Measurements from ENCODE around the gene OR2J1.
"Not testable (repeated sequence)": the region's sequence is repeated elsewhere in the genome, so short reads cannot be mapped to it uniquely, and the experiment has no call there.

Gene OR2J1
- 0 reads per million in 9 experiments for total RNA-seq

DNA sequence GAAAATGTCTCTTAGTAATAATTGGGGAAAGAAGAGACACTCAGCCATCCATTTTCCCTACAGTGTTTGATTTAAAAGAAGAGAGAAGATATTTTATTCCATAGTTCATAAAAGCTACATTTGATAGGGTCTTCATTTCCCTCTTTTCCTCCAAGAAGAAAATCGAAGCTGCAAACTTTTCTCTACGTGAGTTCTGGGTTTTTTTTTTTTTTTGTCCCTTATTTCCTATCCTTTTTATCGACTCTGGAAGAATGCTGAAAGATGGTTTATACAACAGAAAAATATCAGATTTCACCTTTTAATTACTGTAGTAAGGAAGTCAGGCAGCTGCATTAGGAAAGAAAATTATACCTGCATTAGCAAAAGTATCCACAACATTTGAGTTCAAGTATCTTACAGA is at the start of gene OR2J1:
TSS of gene OR2J1 (plus strand) at position 301 of the 400 bp plus-strand sequence. CDS start 1,453 bp downstream, outside the sequence.
- Mint-ChIP-seq H3K4me1 (ENCODE audit: low read depth in 2 of 2) (no peaks in the 10 kb centered on the region), H3K27me3 (peaks cover 29 to 41% of the 10 kb centered on the region in 2 donors), H3K27ac (no peak within 1 kb of the TSS), H3K9me3 (no peaks in the 10 kb centered on the region), H3K4me3 (no peak within 1 kb of the TSS), H3K36me3 (ENCODE audit: insufficient read depth) (no peaks in the 10 kb centered on the region)
- DNase-seq: no peak
- ATAC-seq (replicated peaks): no peak

DNA sequence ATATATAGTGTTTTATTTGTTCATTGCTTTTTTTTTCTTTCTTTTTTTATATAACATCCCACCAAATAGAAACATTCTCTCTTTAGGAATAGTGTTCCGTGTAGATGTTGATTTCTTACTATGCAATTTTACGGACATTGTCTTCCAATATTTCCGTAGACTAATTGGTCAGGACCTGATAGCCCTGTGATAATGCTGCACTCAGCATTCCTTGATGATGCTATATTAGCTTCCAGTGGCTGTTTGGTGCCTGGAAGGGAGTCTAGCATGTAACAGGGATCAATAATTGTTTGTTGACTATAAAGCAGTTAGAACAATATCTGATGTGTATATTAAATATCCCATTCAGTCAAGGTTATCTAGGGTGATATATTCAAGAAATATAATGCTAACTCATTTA is 47.6 kb upstream of the OR2J1 start:
- Mint-ChIP-seq H3K27me3 (peaks cover 52 to 65% of the 10 kb centered on the region in 2 donors), H3K4me3 (no peak overlapping the region), H3K36me3 (ENCODE audit: insufficient read depth) (no peaks in the 10 kb centered on the region), H3K9me3 (peaks cover 0 to 2% of the 10 kb centered on the region in 2 donors), H3K27ac (no peak overlapping the region), H3K4me1 (ENCODE audit: low read depth in 2 of 2) (no peaks in the 10 kb centered on the region)
- ATAC-seq (replicated peaks) (no peak), DNase-seq (no peak)

DNA sequence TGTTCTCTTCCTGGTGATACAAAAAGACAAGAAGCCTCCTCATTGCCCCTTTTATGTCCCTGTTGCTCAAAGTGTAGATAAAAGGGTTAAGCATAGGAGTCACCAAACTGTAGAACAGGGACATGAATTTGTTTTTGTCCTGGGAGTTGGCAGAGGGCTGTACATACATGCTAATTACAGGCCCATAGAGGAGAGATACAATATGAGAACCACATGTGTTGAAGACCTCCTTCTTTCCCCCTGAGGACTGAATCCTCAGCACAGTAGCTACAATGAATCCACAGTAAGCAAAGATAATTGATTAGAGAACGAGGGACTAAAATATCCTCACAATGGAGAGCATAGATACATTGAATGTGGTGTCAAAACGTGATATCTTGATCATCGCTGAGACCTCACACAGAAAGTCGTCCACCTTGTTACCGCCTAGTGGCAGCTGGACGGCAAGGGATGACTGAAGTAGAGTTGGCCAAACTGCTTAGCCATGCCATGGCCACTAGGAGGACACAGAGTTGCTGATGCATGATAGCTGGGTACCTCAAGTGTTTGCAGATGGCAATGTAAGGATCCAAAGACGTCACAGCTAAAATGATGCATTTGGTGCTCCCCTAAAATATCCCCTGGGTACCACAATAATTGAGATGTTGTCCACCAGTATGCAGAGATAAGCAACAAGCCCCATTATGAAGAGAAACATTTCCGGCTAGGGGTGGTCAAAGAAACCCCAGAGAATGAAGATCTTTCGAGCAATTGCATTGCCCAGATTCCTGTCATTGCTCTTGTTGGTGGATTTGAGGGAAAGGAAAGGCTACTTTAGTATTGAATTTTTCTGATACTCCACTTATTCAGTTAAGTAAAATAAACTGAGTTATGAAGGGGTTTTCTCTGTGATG is 27.2 kb upstream of the OR2J1 start:
- Mint-ChIP-seq H3K27me3 (peaks cover 46 to 64% of the 10 kb centered on the region in 2 donors), H3K27ac (no peak overlapping the region), H3K4me1 (ENCODE audit: low read depth in 2 of 2) (no peaks in the 10 kb centered on the region), H3K9me3 (no peaks in the 10 kb centered on the region), H3K4me3 (no peak overlapping the region), H3K36me3 (ENCODE audit: insufficient read depth) (no peaks in the 10 kb centered on the region)
- ATAC-seq (replicated peaks) (no peak), DNase-seq (peak in 2 of 3 experiments; percentile 1 to 2)

DNA sequence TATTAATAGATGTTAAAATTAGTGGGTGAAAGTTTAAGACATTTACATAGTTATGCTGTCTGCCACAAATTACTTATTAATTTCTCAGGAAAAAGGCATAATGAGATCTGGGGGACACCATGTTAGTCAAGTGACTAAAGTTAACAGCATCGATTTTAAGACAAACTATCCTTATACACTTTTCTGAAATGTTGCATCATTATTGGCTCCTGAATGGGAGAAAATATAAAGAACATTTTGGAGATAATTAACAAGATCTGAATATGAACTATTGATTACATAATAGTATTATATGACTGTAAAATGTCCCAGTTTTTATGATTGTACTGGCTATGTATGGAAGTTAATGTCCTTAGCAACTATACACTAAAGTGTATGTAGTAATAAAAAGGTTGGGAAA is 20.1 kb upstream of the OR2J1 start:
- DNase-seq (no peak), ATAC-seq (replicated peaks) (no peak)
- peaks cover 19 to 26% of the 10 kb centered on the region in 2 donors for H3K27me3 Mint-ChIP-seq
- no peaks in the 10 kb centered on the region for H3K4me1 Mint-ChIP-seq (ENCODE audit: low read depth in 2 of 2)
- no peaks in the 10 kb centered on the region for H3K9me3 Mint-ChIP-seq
- H3K27ac Mint-ChIP-seq: no peak overlapping the region
- no peaks in the 10 kb centered on the region for H3K36me3 Mint-ChIP-seq (ENCODE audit: insufficient read depth)
- H3K4me3 Mint-ChIP-seq: no peak overlapping the region

DNA sequence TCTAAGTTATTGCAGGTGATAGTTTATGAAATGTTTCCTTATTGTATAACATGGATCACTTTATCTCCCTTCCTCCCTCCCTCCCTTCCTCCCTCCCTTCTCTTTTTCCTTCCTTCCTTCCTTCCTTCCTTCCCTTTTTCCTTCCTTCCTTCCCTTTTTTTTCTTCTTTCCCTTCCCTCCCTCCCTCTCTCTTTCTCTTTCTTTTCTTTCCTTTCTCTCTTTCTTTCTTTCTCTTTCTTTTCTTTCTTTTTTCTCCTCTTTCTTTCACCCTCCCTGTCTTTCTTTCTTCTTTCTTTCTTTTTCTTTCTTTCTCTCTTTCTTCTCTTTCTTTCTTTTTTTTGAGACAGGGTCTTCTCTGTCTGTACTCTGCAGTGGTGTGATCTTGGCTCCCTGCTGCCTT is 18.0 kb upstream of the OR2J1 start:
- no peak for ATAC-seq (replicated peaks)
- Mint-ChIP-seq H3K36me3 (ENCODE audit: insufficient read depth) (no peaks in the 10 kb centered on the region), H3K9me3 (no peaks in the 10 kb centered on the region), H3K4me3 (no peak overlapping the region), H3K4me1 (ENCODE audit: low read depth in 2 of 2) (no peaks in the 10 kb centered on the region), H3K27ac (no peak overlapping the region), H3K27me3 (peaks cover 26% of the 10 kb centered on the region in 2 donors)
- no peak for DNase-seq

DNA sequence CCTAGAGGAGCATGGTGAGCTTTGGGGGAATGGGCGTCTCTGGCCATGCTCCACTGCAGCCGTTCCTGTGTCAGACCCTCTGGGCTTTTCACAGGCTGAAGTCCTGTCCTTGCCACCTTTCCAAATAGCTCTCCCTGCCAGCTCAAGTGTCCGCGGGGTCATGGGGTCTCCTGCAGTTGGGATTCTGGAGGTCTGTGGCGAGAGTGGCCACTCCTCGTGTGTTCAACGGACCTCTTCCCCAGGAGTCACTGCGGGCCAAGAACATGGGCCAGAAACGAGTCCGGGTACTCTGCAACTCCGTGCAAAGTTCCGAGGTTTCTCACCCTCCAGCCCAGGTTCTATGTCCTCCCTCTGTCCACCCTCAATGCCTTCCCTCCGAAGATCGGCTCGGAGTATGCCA is 16.8 kb upstream of the OR2J1 start:
- H3K27ac Mint-ChIP-seq: no peak overlapping the region
- H3K9me3 Mint-ChIP-seq: no peaks in the 10 kb centered on the region
- H3K36me3 Mint-ChIP-seq (ENCODE audit: insufficient read depth): peaks cover 3% of the 10 kb centered on the region
- ATAC-seq (replicated peaks): no peak
- no peak for DNase-seq
- H3K4me1 Mint-ChIP-seq (ENCODE audit: low read depth in 2 of 2): no peaks in the 10 kb centered on the region
- H3K27me3 Mint-ChIP-seq: peaks cover 28 to 35% of the 10 kb centered on the region in 2 donors
- no peak overlapping the region for H3K4me3 Mint-ChIP-seq

DNA sequence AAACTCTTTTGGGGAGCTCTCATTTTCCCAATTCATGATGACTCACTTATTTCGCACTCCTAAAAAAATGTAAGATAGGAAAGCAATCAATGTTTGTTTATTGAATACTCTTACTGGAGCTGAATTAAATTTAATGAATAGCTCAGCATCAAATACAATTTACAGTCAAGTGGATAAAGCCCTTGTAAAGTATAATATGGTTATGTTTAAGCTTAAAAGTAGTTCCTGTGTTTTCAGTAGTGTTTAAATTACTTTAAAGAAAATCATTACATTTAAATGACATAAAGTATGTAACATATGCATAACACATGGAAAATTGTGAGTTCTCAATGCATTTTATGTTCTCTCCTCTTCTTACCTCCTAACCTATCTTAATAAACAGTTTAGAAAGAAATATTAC is 12.1 kb upstream of the OR2J1 start, which contains the start of gene OR2B3:
TSS of gene OR2B3 (minus strand) at position 101 of the 400 bp plus-strand sequence. CDS start at position 36, 65 bp downstream.
- H3K27ac Mint-ChIP-seq: no peak within 1 kb of the TSS
- no peaks in the 10 kb centered on the region for H3K4me1 Mint-ChIP-seq (ENCODE audit: low read depth in 2 of 2)
- ATAC-seq (replicated peaks): no peak
- peaks cover 3% of the 10 kb centered on the region for H3K36me3 Mint-ChIP-seq (ENCODE audit: insufficient read depth)
- peaks cover 49 to 56% of the 10 kb centered on the region in 2 donors for H3K27me3 Mint-ChIP-seq
- no peak for DNase-seq
- no peaks in the 10 kb centered on the region for H3K9me3 Mint-ChIP-seq
- no peak within 1 kb of the TSS for H3K4me3 Mint-ChIP-seq

DNA sequence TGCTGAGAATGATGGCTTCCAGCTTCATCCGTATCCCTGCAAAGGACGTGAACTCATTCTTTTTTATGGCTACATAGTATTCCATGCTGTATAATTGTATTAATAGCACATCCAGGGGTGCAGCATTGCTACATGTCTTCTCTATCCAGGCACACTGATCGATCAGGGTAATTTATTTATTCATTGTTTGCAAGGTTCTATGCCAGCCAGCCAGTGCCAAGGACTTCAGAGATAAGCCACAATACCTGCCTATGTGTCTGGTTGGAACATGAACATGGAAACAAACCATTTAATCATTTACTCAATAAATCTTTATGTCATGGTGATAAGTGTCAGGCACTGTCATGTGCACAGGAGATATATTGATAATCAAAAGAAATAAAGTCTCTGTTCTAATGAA is 6.3 kb upstream of the OR2J1 start:
- Mint-ChIP-seq H3K27me3 (peaks cover 41 to 44% of the 10 kb centered on the region in 2 donors), H3K36me3 (ENCODE audit: insufficient read depth) (no peaks in the 10 kb centered on the region), H3K4me1 (ENCODE audit: low read depth in 2 of 2) (no peaks in the 10 kb centered on the region), H3K9me3 (no peaks in the 10 kb centered on the region), H3K4me3 (no peak overlapping the region), H3K27ac (no peak overlapping the region)
- ATAC-seq (replicated peaks): no peak
- no peak for DNase-seq

DNA sequence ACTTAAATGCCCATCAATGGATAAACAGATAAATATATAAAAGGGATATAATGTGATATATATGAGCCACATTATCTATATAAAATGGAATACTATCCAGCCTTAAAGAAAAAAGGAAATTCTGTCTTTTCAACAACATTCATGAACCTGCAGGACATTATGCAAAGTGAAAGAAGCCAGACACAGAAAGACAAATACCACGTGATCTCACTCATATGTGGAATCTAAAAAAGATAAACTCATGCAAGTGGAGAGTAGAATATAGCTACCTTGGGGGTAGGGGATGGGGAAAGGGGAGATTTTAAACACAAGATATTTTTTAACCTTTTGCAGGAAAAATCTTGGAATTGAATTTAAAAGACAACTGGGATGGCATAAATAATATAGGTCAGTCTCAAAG is 1.5 kb upstream of the OR2J1 start:
- Mint-ChIP-seq H3K36me3 (ENCODE audit: insufficient read depth) (no peaks in the 10 kb centered on the region), H3K4me1 (ENCODE audit: low read depth in 2 of 2) (no peaks in the 10 kb centered on the region), H3K9me3 (no peaks in the 10 kb centered on the region), H3K27me3 (peaks cover 22 to 38% of the 10 kb centered on the region in 2 donors), H3K4me3 (no peak overlapping the region), H3K27ac (no peak overlapping the region)
- DNase-seq (no peak), ATAC-seq (replicated peaks) (no peak)

DNA sequence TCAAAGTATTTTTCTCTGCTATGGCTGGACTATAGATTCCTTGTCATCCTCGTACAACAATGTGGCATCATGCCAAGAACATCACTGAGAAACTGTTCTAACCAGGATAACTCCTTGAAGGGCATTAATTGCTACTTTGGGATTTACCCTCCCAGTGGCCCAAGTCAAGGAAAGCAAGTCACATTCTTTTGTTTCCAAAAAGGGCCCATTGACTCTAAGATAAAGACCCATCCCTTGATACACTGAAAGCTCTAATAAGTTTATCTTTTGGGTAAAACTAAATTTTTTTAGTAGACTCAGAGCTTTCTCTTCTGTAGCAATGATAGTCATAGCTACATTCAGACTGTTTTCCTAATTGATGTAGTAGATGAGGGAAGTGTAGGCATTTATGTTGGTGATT is 8.5 kb downstream of the OR2J1 start, which contains the start of gene OR2J3:
TSS of gene OR2J3 (plus strand) at position 301 of the 400 bp plus-strand sequence. CDS start 3,833 bp downstream, outside the sequence.
- DNase-seq (no peak), ATAC-seq (replicated peaks) (no peak)
- no peaks in the 10 kb centered on the region for H3K4me1 Mint-ChIP-seq (ENCODE audit: low read depth in 2 of 2)
- peaks cover 37 to 41% of the 10 kb centered on the region in 2 donors for H3K27me3 Mint-ChIP-seq
- H3K4me3 Mint-ChIP-seq: no peak within 1 kb of the TSS
- H3K27ac Mint-ChIP-seq: no peak within 1 kb of the TSS
- no peaks in the 10 kb centered on the region for H3K9me3 Mint-ChIP-seq
- H3K36me3 Mint-ChIP-seq (ENCODE audit: insufficient read depth): no peaks in the 10 kb centered on the region

DNA sequence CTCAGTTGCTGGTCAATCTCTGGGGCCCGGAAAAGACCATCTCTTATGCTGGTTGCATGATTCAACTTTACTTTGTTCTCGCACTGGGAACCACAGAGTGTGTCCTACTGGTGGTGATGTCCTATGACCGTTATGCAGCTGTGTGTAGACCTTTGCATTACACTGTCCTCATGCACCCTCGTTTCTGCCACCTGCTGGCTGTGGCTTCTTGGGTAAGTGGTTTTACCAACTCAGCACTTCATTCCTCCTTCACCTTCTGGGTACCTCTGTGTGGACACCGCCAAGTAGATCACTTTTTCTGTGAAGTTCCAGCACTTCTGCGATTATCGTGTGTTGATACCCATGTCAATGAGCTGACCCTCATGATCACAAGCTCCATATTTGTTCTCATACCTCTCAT is 12.8 kb downstream of the OR2J1 start:
- no peak overlapping the region for H3K4me3 Mint-ChIP-seq
- H3K27ac Mint-ChIP-seq: no peak overlapping the region
- ATAC-seq (replicated peaks) (no peak), DNase-seq (no peak)
- peaks cover 30 to 41% of the 10 kb centered on the region in 2 donors for H3K27me3 Mint-ChIP-seq
- no peaks in the 10 kb centered on the region for H3K36me3 Mint-ChIP-seq (ENCODE audit: insufficient read depth)
- H3K4me1 Mint-ChIP-seq (ENCODE audit: low read depth in 2 of 2): no peaks in the 10 kb centered on the region
- no peaks in the 10 kb centered on the region for H3K9me3 Mint-ChIP-seq

DNA sequence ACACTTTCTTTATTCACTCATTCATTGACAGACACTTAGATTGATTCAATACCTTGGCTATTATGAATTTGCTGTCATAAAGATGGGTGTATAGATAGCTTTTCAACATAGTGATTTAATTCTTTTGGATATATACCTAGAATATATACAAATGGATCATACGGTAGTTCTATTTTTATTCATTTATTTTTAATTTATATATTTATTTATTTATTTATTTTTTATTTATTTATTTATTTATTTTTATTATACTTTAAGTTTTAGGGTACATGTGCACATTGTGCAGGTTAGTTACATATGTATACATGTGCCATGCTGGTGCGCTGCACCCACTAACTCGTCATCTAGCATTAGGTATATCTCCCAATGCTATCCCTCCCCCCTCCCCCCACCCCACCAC is 15.7 kb downstream of the OR2J1 start:
- not testable (repeated sequence) for H3K9me3 Mint-ChIP-seq; ATAC-seq (replicated peaks); H3K4me1 Mint-ChIP-seq (ENCODE audit: low read depth in 2 of 2); DNase-seq; H3K27ac Mint-ChIP-seq; H3K36me3 Mint-ChIP-seq (ENCODE audit: insufficient read depth); H3K4me3 Mint-ChIP-seq
- peaks cover 53 to 58% of the 10 kb centered on the region in 2 donors for H3K27me3 Mint-ChIP-seq

DNA sequence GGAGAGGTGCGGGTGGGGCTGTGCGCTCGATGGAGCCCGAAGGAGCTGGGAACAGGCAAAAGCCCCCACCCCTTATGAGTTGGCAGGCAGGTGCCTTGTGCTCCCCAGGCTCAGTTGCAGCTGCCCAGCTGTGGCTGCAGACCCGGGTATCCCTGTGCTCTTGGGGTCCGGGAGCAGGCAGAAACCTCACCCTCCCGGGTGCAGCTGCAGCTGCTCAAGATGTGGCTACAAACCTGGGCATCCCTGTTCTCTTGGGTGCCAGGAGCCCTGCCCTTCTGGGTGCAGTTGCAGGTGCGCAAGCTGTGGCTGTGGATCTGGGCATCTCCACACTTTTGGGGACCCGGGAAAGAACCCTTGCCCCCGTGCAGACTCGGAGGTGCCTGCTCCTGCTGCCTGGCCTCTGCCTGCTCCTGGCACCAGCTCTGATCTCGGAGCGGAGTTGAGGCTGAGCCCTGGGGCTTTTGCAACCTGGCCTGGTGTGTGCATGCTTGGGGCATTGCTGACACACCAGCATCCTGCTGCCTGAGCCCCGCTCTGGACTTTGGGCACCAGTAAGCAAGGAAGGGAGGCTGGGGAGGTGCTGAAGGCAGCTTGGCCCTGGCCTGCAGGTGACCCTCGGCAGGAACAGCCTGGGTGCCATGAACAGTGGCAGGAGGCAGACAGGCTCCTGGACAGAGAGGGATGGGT is 30.2 kb downstream of the OR2J1 start:
- Mint-ChIP-seq H3K4me1 (ENCODE audit: low read depth in 2 of 2) (no peaks in the 10 kb centered on the region), H3K36me3 (ENCODE audit: insufficient read depth) (no peaks in the 10 kb centered on the region), H3K27me3 (peaks cover 42 to 60% of the 10 kb centered on the region in 2 donors), H3K4me3 (no peak overlapping the region), H3K9me3 (no peaks in the 10 kb centered on the region), H3K27ac (no peak overlapping the region)
- ATAC-seq (replicated peaks): no peak
- no peak for DNase-seq

Measured in effector memory CD8-positive, alpha-beta T cell (primary cell).